ENCODE measurements around the gene RPH3AL. TPM values are rescaled to one million over a fixed set of nuclear protein-coding genes. Genes with fewer than 3 reads are reported as not detected.
"Not testable (repeated sequence)": the region's sequence is repeated elsewhere in the genome, so short reads cannot be mapped to it uniquely, and the experiment has no call there.

The RPH3AL gene
- total and polyA plus RNA-seq, 4 donors, result 4.7 to 5.9 (median 5.3) TPM

DNA sequence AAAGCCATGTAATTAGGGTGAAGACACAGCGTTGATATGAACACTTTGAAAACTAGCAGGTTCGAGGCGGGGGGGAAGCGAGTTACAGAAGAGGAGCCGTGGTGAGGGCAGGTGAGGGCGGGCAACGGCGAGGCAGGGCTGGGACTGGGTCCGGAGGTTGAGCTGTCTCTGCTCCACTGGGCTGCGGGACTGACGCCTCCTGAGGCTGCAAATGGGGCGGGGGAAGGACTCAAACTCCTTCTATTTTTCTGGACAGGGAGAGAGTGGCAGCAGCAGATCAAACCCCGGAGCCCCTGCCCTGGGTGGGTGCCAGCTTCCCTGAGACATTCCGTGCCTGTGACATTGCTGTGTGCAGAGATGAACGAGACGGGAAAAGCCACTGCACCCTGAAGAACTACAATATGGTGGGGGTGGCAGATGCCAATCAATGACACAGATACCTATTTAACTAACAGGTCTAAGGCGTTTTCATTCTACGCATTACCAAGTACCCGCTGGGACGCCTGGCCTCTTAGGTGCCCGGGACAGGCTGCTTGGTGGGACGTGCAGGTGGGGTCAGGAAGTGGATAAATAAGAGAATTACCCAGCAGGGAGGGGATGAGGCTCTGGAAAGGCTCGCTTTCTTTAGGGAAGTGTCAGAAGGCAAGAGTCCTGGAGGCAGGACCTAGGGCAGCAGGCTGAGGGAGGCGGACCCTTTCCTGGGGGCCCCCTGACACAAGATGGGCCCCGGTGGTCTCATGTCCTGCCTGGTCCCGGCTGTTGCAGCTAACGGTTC is 30.4 kb downstream of the RPH3AL start:
- no peaks in the 10 kb centered on the region for H3K9me3 ChIP-seq (ENCODE audit: control insufficient read depth, insufficient read depth, low read length)
- peaks cover 27% of the 10 kb centered on the region for H3K36me3 ChIP-seq (ENCODE audit: control insufficient read depth, insufficient read depth, low read length)
- WGBS (ENCODE audit: insufficient coverage), result 52% methylated on average over 23 of the region's 27 CpGs
- no peak overlapping the region for H3K27ac ChIP-seq (ENCODE audit: low read depth, low read length)
- no peak overlapping the region for H3K4me3 ChIP-seq (ENCODE audit: low read depth, low read length)
- peaks cover 27% of the 10 kb centered on the region for H3K4me1 ChIP-seq (ENCODE audit: control insufficient read depth, insufficient read depth, low read length)
- no peaks in the 10 kb centered on the region for H3K27me3 ChIP-seq (ENCODE audit: control insufficient read depth, insufficient read depth, low read length)
- no peak for DNase-seq (ENCODE audit: low read depth in 4 of 6, low spot score in 6 of 6)

DNA sequence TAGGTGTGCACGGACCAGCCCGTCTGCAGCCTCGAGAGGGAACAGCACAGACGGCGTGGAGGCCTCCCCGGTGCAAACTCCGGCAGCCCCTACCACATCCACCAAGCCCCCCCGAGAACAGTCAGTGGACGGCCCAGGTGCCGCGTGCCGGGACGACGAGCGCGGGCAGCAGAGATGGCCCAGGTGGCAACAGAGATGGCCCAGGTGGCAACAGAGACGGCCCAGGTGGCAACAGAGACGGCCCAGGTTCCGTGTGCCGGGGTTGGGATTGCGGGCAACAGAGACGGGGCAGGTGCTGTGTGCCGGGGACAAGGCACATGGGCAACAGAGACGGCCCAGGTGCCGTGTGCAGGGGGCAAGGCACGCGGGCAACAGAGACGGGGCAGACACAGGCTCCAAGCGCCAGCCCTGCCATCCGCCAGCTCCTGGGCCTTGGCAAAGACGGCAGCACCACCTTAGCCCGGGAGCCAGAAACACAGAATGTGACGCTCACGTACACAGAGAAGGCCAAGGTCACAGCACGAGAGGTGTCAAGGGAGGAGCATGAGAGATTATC is 31.1 kb downstream of the RPH3AL start:
- Histone ChIP-seq H3K4me3 (ENCODE audit: low read depth, low read length) (no peak overlapping the region), H3K27me3 (ENCODE audit: control insufficient read depth, insufficient read depth, low read length) (no peaks in the 10 kb centered on the region), H3K27ac (ENCODE audit: low read depth, low read length) (no peak overlapping the region), H3K9me3 (ENCODE audit: control insufficient read depth, insufficient read depth, low read length) (no peaks in the 10 kb centered on the region), H3K36me3 (ENCODE audit: control insufficient read depth, insufficient read depth, low read length) (peaks cover 27% of the 10 kb centered on the region), H3K4me1 (ENCODE audit: control insufficient read depth, insufficient read depth, low read length) (peaks cover 27% of the 10 kb centered on the region)
- WGBS (ENCODE audit: insufficient coverage), result 77% methylated on average over 31 of the region's 35 CpGs
- no peak for DNase-seq (ENCODE audit: low read depth in 4 of 6, low spot score in 6 of 6)

DNA sequence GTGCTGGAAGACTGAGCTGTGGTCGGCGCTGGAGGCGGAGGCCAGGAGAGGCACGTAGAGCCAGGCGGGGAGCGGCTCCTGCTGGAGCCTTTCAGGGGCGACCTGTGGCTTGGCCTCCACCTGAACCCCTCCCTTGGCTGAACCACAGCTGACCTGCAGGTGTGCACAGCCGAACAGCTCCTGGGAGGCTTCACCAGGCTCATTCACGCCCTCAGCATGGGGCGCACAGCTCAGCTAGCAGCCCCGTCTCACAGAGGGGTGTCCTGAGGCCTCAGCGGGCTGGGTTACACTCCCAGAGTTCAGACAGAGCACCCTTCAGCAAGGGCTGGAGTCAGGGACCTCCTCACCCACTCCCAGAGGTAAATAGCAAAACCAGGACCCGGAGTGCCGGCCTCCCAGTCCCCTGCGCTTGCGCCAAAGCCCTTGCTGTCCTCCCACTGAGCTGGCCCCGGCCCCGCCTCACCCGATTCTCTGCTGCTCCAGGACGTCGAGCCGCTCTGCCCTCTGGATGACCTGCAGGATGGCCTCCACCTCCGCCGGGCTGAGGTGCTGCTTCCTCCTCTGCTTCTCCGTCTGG is 31.7 kb downstream of the RPH3AL start:
- no peak overlapping the region for H3K27ac ChIP-seq (ENCODE audit: low read depth, low read length)
- peaks cover 25% of the 10 kb centered on the region for H3K36me3 ChIP-seq (ENCODE audit: control insufficient read depth, insufficient read depth, low read length)
- no peak overlapping the region for H3K4me3 ChIP-seq (ENCODE audit: low read depth, low read length)
- DNase-seq (ENCODE audit: low read depth in 4 of 6, low spot score in 6 of 6), result no peak
- H3K9me3 ChIP-seq (ENCODE audit: control insufficient read depth, insufficient read depth, low read length), result no peaks in the 10 kb centered on the region
- H3K4me1 ChIP-seq (ENCODE audit: control insufficient read depth, insufficient read depth, low read length), result peaks cover 22% of the 10 kb centered on the region
- 51% methylated on average over 25 of the region's 25 CpGs for WGBS (ENCODE audit: insufficient coverage)
- no peaks in the 10 kb centered on the region for H3K27me3 ChIP-seq (ENCODE audit: control insufficient read depth, insufficient read depth, low read length)

DNA sequence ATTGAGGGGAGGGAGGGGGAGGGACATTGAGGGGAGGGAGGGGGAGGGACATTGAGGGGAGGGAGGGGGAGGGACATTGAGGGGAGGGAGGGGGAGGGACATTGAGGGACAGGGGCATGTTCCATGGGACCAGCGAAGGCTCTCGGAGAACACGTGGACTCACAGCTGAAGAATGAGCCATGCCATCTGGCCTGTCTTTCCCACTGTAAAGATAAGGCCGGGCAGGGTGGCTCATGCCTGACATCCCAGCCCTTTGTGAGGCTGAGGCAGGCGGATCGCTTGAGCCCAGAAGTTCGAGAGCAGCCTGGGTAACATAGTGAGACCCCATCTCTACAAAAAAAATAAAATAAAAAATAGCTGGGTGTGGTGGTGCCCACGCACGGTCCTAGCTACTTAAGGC is 32.5 kb downstream of the RPH3AL start:
- no peak overlapping the region for H3K4me3 ChIP-seq (ENCODE audit: low read depth, low read length)
- H3K27ac ChIP-seq (ENCODE audit: low read depth, low read length), result no peak overlapping the region
- H3K4me1 ChIP-seq (ENCODE audit: control insufficient read depth, insufficient read depth, low read length), result peaks cover 19% of the 10 kb centered on the region
- peaks cover 25% of the 10 kb centered on the region for H3K36me3 ChIP-seq (ENCODE audit: control insufficient read depth, insufficient read depth, low read length)
- DNase-seq (ENCODE audit: low read depth in 4 of 6, low spot score in 6 of 6), result no peak
- no peaks in the 10 kb centered on the region for H3K27me3 ChIP-seq (ENCODE audit: control insufficient read depth, insufficient read depth, low read length)
- WGBS (ENCODE audit: insufficient coverage), result 77% methylated on average over 4 of the region's 9 CpGs
- no peaks in the 10 kb centered on the region for H3K9me3 ChIP-seq (ENCODE audit: control insufficient read depth, insufficient read depth, low read length)

DNA sequence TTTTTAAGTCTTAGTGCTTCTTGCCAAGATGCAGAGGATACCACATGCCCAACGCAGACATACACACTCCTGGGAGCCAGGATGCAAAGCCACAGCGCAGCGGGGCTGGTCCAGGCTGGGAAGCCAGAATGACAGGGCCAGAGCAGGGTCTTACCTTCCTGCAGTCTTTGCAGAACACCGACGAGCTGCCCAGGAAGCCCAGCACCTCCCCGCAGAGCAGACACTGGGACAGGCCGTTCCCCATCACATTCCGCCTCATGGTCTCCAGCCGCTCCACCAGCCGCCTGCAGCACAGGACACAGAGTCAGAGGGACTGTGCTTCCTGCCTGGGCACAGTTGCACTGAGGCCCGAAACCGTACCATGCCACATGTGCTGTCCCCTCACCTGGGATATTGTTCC is 33.3 kb downstream of the RPH3AL start:
- DNase-seq (ENCODE audit: low read depth in 4 of 6, low spot score in 6 of 6), result no peak

DNA sequence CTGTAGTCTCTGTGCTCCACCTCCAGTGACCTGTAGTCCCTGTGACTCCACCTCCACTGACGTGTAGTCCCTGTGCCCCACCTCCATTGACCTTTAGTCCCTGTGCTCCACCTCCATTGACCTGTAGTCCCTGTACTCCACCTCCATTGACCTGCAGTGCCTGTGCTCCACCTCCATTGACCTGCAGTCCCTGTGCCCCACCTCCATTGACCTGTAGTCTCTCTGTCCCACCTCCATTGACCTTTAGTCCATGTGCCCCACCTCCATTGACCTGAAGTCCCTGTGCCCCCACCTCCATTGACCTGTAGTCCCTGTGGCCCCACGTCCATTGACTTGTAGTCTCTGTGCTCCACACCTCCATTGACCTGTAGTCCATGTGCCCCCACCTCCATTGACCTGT is 35.5 kb downstream of the RPH3AL start:
- H3K4me3 ChIP-seq (ENCODE audit: low read depth, low read length); H3K9me3 ChIP-seq (ENCODE audit: control insufficient read depth, insufficient read depth, low read length); DNase-seq (ENCODE audit: low read depth in 4 of 6, low spot score in 6 of 6); H3K4me1 ChIP-seq (ENCODE audit: control insufficient read depth, insufficient read depth, low read length); H3K27ac ChIP-seq (ENCODE audit: low read depth, low read length); H3K27me3 ChIP-seq (ENCODE audit: control insufficient read depth, insufficient read depth, low read length): not testable (repeated sequence)
- peaks cover 17% of the 10 kb centered on the region for H3K36me3 ChIP-seq (ENCODE audit: control insufficient read depth, insufficient read depth, low read length)
- 91% methylated on average over 1 of the region's 2 CpGs for WGBS (ENCODE audit: insufficient coverage)

More for the DNA sequence above, 33.3 kb downstream of the RPH3AL start:
- H3K4me1 ChIP-seq (ENCODE audit: control insufficient read depth, insufficient read depth, low read length), result peaks cover 19% of the 10 kb centered on the region
- WGBS (ENCODE audit: insufficient coverage), result 87% methylated on average over 12 of the region's 12 CpGs
- H3K9me3 ChIP-seq (ENCODE audit: control insufficient read depth, insufficient read depth, low read length), result no peaks in the 10 kb centered on the region
- no peaks in the 10 kb centered on the region for H3K27me3 ChIP-seq (ENCODE audit: control insufficient read depth, insufficient read depth, low read length)
- H3K4me3 ChIP-seq (ENCODE audit: low read depth, low read length), result no peak overlapping the region
- H3K27ac ChIP-seq (ENCODE audit: low read depth, low read length), result no peak overlapping the region
- peaks cover 24% of the 10 kb centered on the region for H3K36me3 ChIP-seq (ENCODE audit: control insufficient read depth, insufficient read depth, low read length)

DNA sequence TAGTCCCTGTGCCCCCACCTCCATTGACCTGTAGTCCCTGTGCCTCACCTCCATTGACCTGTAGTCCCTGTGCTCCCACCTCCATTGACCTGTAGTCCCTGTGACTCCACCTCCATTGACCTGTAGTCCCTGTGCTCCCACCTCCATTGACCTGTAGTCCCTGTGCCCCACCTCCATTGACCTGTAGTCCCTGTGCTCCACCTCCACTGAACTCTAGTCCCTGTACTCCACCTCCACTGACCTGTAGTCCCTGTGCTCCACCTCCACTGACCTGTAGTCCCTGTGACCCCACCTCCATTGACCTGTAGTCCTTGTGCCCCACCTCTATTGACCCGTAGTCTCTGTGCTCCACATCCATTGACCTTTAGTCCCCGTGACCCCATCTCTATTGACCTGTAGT is 37.2 kb downstream of the RPH3AL start:
- DNase-seq (ENCODE audit: low read depth in 4 of 6, low spot score in 6 of 6), result peak in 1 of 6 donors; percentile 25
- H3K27me3 ChIP-seq (ENCODE audit: control insufficient read depth, insufficient read depth, low read length); H3K4me1 ChIP-seq (ENCODE audit: control insufficient read depth, insufficient read depth, low read length); H3K4me3 ChIP-seq (ENCODE audit: low read depth, low read length); H3K27ac ChIP-seq (ENCODE audit: low read depth, low read length); H3K9me3 ChIP-seq (ENCODE audit: control insufficient read depth, insufficient read depth, low read length); H3K36me3 ChIP-seq (ENCODE audit: control insufficient read depth, insufficient read depth, low read length): not testable (repeated sequence)
- 82% methylated on average over 2 of the region's 2 CpGs for WGBS (ENCODE audit: insufficient coverage)

DNA sequence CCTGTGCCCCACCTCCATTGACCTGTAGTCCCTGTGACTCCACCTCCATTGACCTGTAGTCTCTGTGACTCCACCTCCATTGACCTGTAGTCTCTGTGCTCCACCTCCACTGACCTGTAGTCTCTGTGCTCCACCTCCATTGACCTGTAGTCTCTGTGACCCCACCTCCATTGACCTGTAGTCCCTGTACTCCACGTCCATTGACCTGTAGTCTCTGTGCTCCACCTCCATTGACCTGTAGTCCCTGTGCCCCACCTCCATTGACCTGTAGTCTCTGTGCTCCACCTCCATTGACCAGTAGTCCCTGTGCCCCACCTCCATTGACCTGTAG is 38.0 kb downstream of the RPH3AL start:
- H3K27me3 ChIP-seq (ENCODE audit: control insufficient read depth, insufficient read depth, low read length); H3K4me3 ChIP-seq (ENCODE audit: low read depth, low read length); H3K9me3 ChIP-seq (ENCODE audit: control insufficient read depth, insufficient read depth, low read length); H3K27ac ChIP-seq (ENCODE audit: low read depth, low read length); H3K36me3 ChIP-seq (ENCODE audit: control insufficient read depth, insufficient read depth, low read length): not testable (repeated sequence)
- peak in 1 of 6 donors; percentile 64 for DNase-seq (ENCODE audit: low read depth in 4 of 6, low spot score in 6 of 6)
- 93% methylated on average over 1 of the region's 1 CpG for WGBS (ENCODE audit: insufficient coverage)
- peaks cover 14% of the 10 kb centered on the region for H3K4me1 ChIP-seq (ENCODE audit: control insufficient read depth, insufficient read depth, low read length)

DNA sequence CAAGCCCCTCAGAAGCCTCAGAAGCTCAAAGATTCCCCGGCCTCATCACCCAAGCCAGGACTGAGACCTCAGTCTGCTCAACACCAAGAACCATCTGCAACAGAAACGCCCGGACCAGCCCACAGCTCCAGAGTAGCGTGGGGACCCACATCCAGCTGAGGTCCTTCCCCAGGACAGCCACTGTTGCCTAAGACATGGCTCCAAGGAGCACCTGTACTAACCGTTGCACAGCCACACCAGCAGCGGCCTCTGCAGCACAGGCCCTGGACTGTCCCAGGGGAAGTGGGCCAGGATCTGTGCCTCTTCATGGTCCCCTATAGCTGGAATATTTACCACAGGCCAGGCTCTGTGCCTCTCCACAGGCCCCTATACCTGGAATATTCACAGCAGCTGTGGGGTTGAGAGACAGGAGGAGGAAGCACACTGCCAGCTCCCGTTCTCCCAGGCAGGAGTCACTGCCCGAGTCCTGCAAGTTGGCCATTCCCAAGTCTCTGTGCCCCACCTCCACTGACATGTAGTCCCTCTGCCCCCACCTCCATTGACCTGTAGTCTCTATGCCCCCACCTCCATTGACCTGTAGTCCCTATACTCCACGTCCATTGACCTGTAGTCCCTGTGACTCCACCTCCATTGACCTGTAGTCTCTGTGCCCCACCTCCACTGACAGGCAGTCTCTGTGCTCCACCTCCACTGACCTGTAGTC is 38.5 kb downstream of the RPH3AL start:
- Histone ChIP-seq H3K27ac (ENCODE audit: low read depth, low read length) (no peak overlapping the region), H3K4me3 (ENCODE audit: low read depth, low read length) (no peak overlapping the region), H3K27me3 (ENCODE audit: control insufficient read depth, insufficient read depth, low read length) (no peaks in the 10 kb centered on the region), H3K36me3 (ENCODE audit: control insufficient read depth, insufficient read depth, low read length) (peaks cover under 1% of the 10 kb centered on the region), H3K9me3 (ENCODE audit: control insufficient read depth, insufficient read depth, low read length) (no peaks in the 10 kb centered on the region), H3K4me1 (ENCODE audit: control insufficient read depth, insufficient read depth, low read length) (peaks cover 19% of the 10 kb centered on the region)
- whole genome bisulfite sequencing (ENCODE audit: insufficient coverage), result 97% methylated on average over 8 of the region's 9 CpGs
- DNase-seq (ENCODE audit: low read depth in 4 of 6, low spot score in 6 of 6), result no peak

All from spinal cord (tissue), 10 donors.